H1 (cell line): ENCODE measurements around the gene PPP2R5B. TPM values are rescaled to one million over a fixed set of nuclear protein-coding genes. Genes with fewer than 3 reads are reported as not detected.

Source experiments
- ASH2L ChIP-seq: fragments of 200-600, 300-600 bp; sonication (generic); IDR thresholded peaks from one replicate; pipeline ENCODE4 v1.7.1; 2017; ENCODE audit warnings: low read length
- HDAC6 ChIP-seq: IDR thresholded peaks from one replicate; pipeline ENCODE4 v1.7.1; 2012; ENCODE audit warnings: low read depth, mild to moderate bottlenecking, inconsistent platforms, low read length, moderate library complexity
- KDM1A ChIP-seq: fragments of 200-600, 300-600 bp; sonication (generic); IDR thresholded peaks from 2 replicates; pipeline ENCODE4 v1.7.1; 2016; ENCODE audit warnings: mild to moderate bottlenecking, low read length, borderline replicate concordance
- RBBP5 ChIP-seq: IDR thresholded peaks from 2 replicates; pipeline ENCODE4 v1.7.1; 2012; ENCODE audit warnings: low read depth, mild to moderate bottlenecking, inconsistent platforms, low read length, moderate library complexity, borderline replicate concordance
- SAP30 ChIP-seq: fragments of 300-600 bp; sonication (generic); IDR thresholded peaks from 2 replicates; pipeline ENCODE4 v1.7.1; 2012; ENCODE audit warnings: low read length, moderate library complexity, mild to moderate bottlenecking, inconsistent platforms; ENCODE audit not compliant: insufficient read depth, insufficient replicate concordance
- SP4 ChIP-seq: IDR thresholded peaks from 2 replicates; pipeline ENCODE4 v1.6.1; 2012; ENCODE audit warnings: low read length, inconsistent platforms
- TEAD4 ChIP-seq: IDR thresholded peaks from 2 replicates; pipeline ENCODE4 v1.6.1; 2012; ENCODE audit warnings: low read depth, low read length, inconsistent platforms, mixed read lengths
- polyA plus RNA-seq, 7 experiments: library from polyadenylated mRNA; depleted of rRNA in 3 of 7; stranded (reverse) in 5 of 7; unstranded in 2 of 7; fragments of >200 nt in 5 of 7; fragments of 200-250 nt in 2 of 7; gene quantifications; 1 replicate in 5 of 7; 2 replicates in 1 of 7; 4 replicates in 1 of 7; pipeline versions ENCODE4 v1.2.1 to v1.2.3, GENCODE V29; 2011 to 2013; ENCODE audit warnings: missing spikeins in 2 of 7, mixed read lengths in 2 of 7
- total RNA-seq: library from RNA; stranded (reverse); fragmentation: NEBNext Ultra II Directional; extraction: Animal tissue kit (Norgen Biotek cat#: 25700); gene quantifications from 2 replicates; pipeline ENCODE4 v1.2.1, GENCODE V29; 2021
- TF ChIP-seq, protein P1 (sequence below): IDR thresholded peaks from 2 replicates; pipeline ENCODE4 v1.6.1; 2012; ENCODE audit warnings: inconsistent platforms
- TF ChIP-seq, protein P2 (sequence below): IDR thresholded peaks from 2 replicates; pipeline ENCODE4 v1.6.1; 2012; ENCODE audit warnings: low read length, inconsistent platforms
- TF ChIP-seq, protein P3 (sequence below): IDR thresholded peaks from 2 replicates; pipeline ENCODE4 v1.6.1; 2011; ENCODE audit warnings: low read length, improper control_type of control experiment

PPP2R5B gene
- total and polyA plus RNA-seq, 2 of the 8 experiments (the other 6 are each of a cell fraction or from before 2014, with no cell fraction given): 4.9 to 5.1 TPM

GRCh38 chr11:64900263-64900678, 24.2 kb upstream of the PPP2R5B start (continued):
- TF ChIP-seq, protein P1, sequence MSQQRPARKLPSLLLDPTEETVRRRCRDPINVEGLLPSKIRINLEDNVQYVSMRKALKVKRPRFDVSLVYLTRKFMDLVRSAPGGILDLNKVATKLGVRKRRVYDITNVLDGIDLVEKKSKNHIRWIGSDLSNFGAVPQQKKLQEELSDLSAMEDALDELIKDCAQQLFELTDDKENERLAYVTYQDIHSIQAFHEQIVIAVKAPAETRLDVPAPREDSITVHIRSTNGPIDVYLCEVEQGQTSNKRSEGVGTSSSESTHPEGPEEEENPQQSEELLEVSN: no peak
- TF ChIP-seq SAP30 (no peak), TEAD4 (no peak), SP4 (no peak), KDM1A (no peak), ASH2L (no peak), RBBP5 (no peak), HDAC6 (no peak)
- TF ChIP-seq, protein P2, sequence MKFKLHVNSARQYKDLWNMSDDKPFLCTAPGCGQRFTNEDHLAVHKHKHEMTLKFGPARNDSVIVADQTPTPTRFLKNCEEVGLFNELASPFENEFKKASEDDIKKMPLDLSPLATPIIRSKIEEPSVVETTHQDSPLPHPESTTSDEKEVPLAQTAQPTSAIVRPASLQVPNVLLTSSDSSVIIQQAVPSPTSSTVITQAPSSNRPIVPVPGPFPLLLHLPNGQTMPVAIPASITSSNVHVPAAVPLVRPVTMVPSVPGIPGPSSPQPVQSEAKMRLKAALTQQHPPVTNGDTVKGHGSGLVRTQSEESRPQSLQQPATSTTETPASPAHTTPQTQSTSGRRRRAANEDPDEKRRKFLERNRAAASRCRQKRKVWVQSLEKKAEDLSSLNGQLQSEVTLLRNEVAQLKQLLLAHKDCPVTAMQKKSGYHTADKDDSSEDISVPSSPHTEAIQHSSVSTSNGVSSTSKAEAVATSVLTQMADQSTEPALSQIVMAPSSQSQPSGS: no peak
- TF ChIP-seq, protein P3, sequence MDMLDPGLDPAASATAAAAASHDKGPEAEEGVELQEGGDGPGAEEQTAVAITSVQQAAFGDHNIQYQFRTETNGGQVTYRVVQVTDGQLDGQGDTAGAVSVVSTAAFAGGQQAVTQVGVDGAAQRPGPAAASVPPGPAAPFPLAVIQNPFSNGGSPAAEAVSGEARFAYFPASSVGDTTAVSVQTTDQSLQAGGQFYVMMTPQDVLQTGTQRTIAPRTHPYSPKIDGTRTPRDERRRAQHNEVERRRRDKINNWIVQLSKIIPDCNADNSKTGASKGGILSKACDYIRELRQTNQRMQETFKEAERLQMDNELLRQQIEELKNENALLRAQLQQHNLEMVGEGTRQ: no peak
